H1 (cell line): ENCODE data around the gene PROCR. TPM values are rescaled to one million over a fixed set of nuclear protein-coding genes. Genes with fewer than 3 reads are reported as not detected.

ENCODE experiments used
- CBX8 ChIP-seq: fragments of 300-800, 300-1000 bp; sonication (generic); IDR thresholded peaks from 2 replicates; pipeline ENCODE4 v1.7.1; 2016; ENCODE audit warnings: low read depth, low read length, borderline replicate concordance
- SUZ12 ChIP-seq: fragments of 200-600 bp; sonication (generic); IDR thresholded peaks from 2 replicates; pipeline ENCODE4 v1.6.1; 2012; ENCODE audit warnings: mild to moderate bottlenecking, inconsistent platforms, low read length, moderate library complexity, mixed read lengths
- polyA plus RNA-seq, 7 experiments: library from polyadenylated mRNA; depleted of rRNA in 3 of 7; stranded (reverse) in 5 of 7; unstranded in 2 of 7; fragments of >200 nt in 5 of 7; fragments of 200-250 nt in 2 of 7; gene quantifications; 1 replicate in 5 of 7; 2 replicates in 1 of 7; 4 replicates in 1 of 7; pipeline versions ENCODE4 v1.2.1 to v1.2.3, GENCODE V29; 2011 to 2013; ENCODE audit warnings: missing spikeins in 2 of 7, mixed read lengths in 2 of 7
- total RNA-seq: library from RNA; stranded (reverse); fragmentation: NEBNext Ultra II Directional; extraction: Animal tissue kit (Norgen Biotek cat#: 25700); gene quantifications from 2 replicates; pipeline ENCODE4 v1.2.1, GENCODE V29; 2021
- TF ChIP-seq, protein P1 (sequence below): IDR thresholded peaks from 2 replicates; pipeline ENCODE4 v1.6.1; 2012; ENCODE audit warnings: low read length, inconsistent platforms

The PROCR gene
- total and polyA plus RNA-seq, 2 of the 8 experiments (the other 6 are each of a cell fraction or from before 2014, with no cell fraction given), result 21.3 to 42.9 TPM

DNA sequence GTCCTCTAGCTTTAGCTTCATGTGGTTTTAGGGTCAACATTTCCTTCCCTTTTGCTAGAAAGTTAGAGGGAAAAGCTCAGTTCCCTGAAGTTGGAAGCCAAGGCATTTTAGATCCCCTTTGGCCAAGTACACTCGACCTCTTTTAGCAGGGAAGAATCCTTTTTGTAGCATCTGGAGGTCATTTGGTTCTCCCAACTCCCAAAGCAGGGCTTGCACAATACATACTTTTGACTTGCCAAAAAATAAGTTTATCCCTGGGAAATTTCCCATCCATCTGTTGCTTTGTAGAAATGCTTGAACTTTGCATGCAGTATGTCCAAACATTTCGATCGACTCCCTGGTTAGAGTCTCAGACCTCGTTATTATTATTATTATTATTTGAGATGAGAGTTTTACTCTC lies 20.1 kb upstream of the PROCR start (continued):
- TF ChIP-seq, protein P1, sequence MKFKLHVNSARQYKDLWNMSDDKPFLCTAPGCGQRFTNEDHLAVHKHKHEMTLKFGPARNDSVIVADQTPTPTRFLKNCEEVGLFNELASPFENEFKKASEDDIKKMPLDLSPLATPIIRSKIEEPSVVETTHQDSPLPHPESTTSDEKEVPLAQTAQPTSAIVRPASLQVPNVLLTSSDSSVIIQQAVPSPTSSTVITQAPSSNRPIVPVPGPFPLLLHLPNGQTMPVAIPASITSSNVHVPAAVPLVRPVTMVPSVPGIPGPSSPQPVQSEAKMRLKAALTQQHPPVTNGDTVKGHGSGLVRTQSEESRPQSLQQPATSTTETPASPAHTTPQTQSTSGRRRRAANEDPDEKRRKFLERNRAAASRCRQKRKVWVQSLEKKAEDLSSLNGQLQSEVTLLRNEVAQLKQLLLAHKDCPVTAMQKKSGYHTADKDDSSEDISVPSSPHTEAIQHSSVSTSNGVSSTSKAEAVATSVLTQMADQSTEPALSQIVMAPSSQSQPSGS, result no peak
- TF ChIP-seq SUZ12, result no peak
- no peak for TF ChIP-seq CBX8
